Measurements from ENCODE around the gene FAM47E. TPM values are rescaled to one million over a fixed set of nuclear protein-coding genes. Genes with fewer than 3 reads are reported as not detected.

The FAM47E gene
- 1.1 TPM for total RNA-seq
- 2.8 TPM for polyA plus RNA-seq
- long read RNA-seq, donor 1 = 0 reads
- long read RNA-seq, donor 2 = 0 reads
- long read RNA-seq, donor 3 = 0 reads
- long read RNA-seq, donor 4 = 0 reads
- long read RNA-seq, donor 5 = 0 reads
- long read RNA-seq, donor 6 = 0 reads
- long read RNA-seq, donor 7 = 0 reads
- long read RNA-seq, donor 8, partial matches to known transcripts = 0 of 1 reads
- long read RNA-seq, donor 8, other reads (novel, unspliced or antisense) = 0 of 1 reads
- long read RNA-seq, donor 9 = 0 reads
- long read RNA-seq, donor 10 = 0 reads

DNA sequence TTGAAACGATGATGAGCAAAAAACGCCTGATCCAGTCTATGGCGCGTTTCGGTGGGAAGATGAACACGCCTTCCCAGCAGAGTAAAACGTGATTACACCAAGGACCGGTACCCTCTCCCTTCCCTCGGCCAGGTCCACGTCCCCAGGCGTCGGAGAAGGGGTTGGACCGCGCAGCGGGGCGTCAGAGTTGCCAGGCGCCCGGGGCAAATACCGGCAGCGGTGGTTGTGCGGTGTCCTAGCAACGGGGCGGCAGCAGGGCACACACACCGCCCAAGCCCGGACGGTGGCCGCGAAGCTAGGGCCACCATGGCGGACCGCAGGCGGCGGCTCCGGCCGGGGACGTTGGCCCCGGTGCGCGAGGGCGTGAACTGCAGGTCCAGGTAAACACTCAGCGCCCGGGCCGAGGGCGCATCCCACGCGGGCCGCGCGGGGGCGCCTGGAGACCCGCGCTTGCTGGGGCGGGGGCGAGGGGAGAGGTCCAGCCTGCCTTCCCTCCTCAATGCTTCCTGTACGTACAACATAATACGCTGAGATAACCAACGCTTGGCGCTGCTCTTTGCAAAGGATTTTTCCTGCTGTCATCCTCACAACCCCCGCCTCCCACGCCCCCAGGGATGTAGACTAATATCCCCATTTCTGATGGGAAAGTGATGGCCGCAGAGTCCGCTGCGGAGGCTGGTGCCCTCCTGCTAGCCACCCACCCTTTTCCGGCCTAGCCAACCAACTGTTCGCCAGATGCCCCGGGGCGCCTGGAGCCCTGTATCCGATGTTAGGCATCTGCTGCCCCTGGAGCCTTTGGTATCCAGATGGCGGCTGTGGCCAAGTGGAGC, at the start of gene FAM47E:
TSS of gene FAM47E (plus strand) at position 281 of the 830 bp plus-strand sequence. CDS start at position 307, 26 bp downstream.
- H3K27ac ChIP-seq (ENCODE audit: low read depth in 1 of 2, low read length in 1 of 2) = no peak within 1 kb of the TSS
- WGBS = 12% methylated on average over 68 of the region's 68 CpGs

GRCh38 chr4:76203541-76203940, 48.0 kb upstream of the FAM47E start:
- Histone ChIP-seq H3K4me1 (ENCODE audit: control insufficient read depth in 2 of 2, insufficient read depth in 2 of 2, low read length in 2 of 2) (peaks cover 14 to 29% of the 10 kb centered on the region in 2 donors), H3K27ac (ENCODE audit: low read depth in 1 of 2, low read length in 1 of 2) (no peak overlapping the region), H3K27me3 (ENCODE audit: control insufficient read depth in 2 of 2, insufficient read depth in 1 of 2, low read length in 1 of 2) (no peaks in the 10 kb centered on the region), H3K36me3 (ENCODE audit: control insufficient read depth in 2 of 2, insufficient read depth in 2 of 2, low read length in 1 of 2) (no peaks in the 10 kb centered on the region), H3K9me3 (ENCODE audit: control insufficient read depth in 2 of 2, insufficient read depth in 1 of 2, low read length in 1 of 2) (no peaks in the 10 kb centered on the region), H3K4me3 (ENCODE audit: low read length in 2 of 2) (no peak overlapping the region)
- no peak for DNase-seq (ENCODE audit: low read depth in 6 of 9, low spot score in 9 of 9)
- WGBS = 98% methylated on average over 4 of the region's 4 CpGs

More for the DNA sequence above, at the start of gene FAM47E:
- Histone ChIP-seq H3K27me3 (ENCODE audit: control insufficient read depth in 2 of 2, insufficient read depth in 1 of 2, low read length in 1 of 2) (peaks cover 2 to 25% of the 10 kb centered on the region in 2 donors), H3K36me3 (ENCODE audit: control insufficient read depth in 2 of 2, insufficient read depth in 2 of 2, low read length in 1 of 2) (no peaks in the 10 kb centered on the region), H3K9me3 (ENCODE audit: control insufficient read depth in 2 of 2, insufficient read depth in 1 of 2, low read length in 1 of 2) (no peaks in the 10 kb centered on the region), H3K4me1 (ENCODE audit: control insufficient read depth in 2 of 2, insufficient read depth in 2 of 2, low read length in 2 of 2) (peaks cover 0 to 14% of the 10 kb centered on the region in 2 donors), H3K4me3 (ENCODE audit: low read length in 2 of 2) (peak within 1 kb of the TSS; percentile 31 to 53)
- peak in 6 of 9 donors; percentile 3 to 44 (median 16) for DNase-seq (ENCODE audit: low read depth in 6 of 9, low spot score in 9 of 9)

DNA sequence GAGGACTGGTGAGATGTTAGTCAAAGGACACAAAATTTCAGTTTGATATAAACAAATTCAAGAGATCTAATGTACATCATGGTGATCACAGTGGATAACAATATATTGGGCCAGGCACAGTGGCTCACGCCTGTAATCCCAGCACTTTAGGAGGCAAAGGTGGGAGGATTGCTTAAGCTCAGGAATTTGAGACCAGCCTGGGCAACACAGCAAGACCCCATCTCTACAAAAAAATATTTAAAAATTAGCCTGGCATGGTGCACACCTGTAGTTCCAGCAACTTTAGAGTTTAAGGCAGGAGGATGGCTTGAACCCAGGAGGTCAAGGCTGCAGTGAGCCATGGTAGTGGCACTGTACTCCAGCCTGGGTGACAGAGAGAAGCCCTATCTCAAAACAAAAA, 46.6 kb upstream of the FAM47E start:
- 100% methylated on average over 1 of the region's 1 CpG for WGBS
- peaks cover 6 to 19% of the 10 kb centered on the region in 2 donors for H3K4me1 ChIP-seq (ENCODE audit: control insufficient read depth in 2 of 2, insufficient read depth in 2 of 2, low read length in 2 of 2)
- H3K4me3 ChIP-seq (ENCODE audit: low read length in 2 of 2) = no peak overlapping the region
- no peak overlapping the region for H3K27ac ChIP-seq (ENCODE audit: low read depth in 1 of 2, low read length in 1 of 2)
- no peaks in the 10 kb centered on the region for H3K9me3 ChIP-seq (ENCODE audit: control insufficient read depth in 2 of 2, insufficient read depth in 1 of 2, low read length in 1 of 2)
- no peaks in the 10 kb centered on the region for H3K36me3 ChIP-seq (ENCODE audit: control insufficient read depth in 2 of 2, insufficient read depth in 2 of 2, low read length in 1 of 2)
- no peak for DNase-seq (ENCODE audit: low read depth in 6 of 9, low spot score in 9 of 9)
- H3K27me3 ChIP-seq (ENCODE audit: control insufficient read depth in 2 of 2, insufficient read depth in 1 of 2, low read length in 1 of 2) = no peaks in the 10 kb centered on the region

DNA sequence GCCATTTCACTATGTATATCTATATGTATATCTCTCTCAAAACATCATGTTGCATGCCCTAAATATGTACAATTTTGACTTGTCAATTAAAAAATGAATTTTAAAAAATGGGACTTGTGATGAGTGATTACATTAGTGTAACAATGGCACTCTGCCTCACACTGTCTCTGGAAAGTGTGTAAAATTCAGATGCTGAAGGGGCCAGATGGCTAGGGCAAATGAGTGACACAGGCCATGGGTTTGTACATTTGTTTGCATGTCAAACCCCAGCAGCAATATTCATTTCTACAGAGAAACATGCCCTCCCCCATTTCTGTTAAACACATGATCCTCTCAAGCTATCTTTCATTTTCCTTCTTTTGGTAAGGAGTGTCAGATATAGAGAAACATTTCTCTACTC, 46.0 kb upstream of the FAM47E start:
- DNase-seq (ENCODE audit: low read depth in 6 of 9, low spot score in 9 of 9) = no peak
- H3K27ac ChIP-seq (ENCODE audit: low read depth in 1 of 2, low read length in 1 of 2) = no peak overlapping the region
- no peaks in the 10 kb centered on the region for H3K27me3 ChIP-seq (ENCODE audit: control insufficient read depth in 2 of 2, insufficient read depth in 1 of 2, low read length in 1 of 2)
- H3K36me3 ChIP-seq (ENCODE audit: control insufficient read depth in 2 of 2, insufficient read depth in 2 of 2, low read length in 1 of 2) = no peaks in the 10 kb centered on the region
- H3K9me3 ChIP-seq (ENCODE audit: control insufficient read depth in 2 of 2, insufficient read depth in 1 of 2, low read length in 1 of 2) = no peaks in the 10 kb centered on the region
- peaks cover 5 to 15% of the 10 kb centered on the region in 2 donors for H3K4me1 ChIP-seq (ENCODE audit: control insufficient read depth in 2 of 2, insufficient read depth in 2 of 2, low read length in 2 of 2)
- H3K4me3 ChIP-seq (ENCODE audit: low read length in 2 of 2) = no peak overlapping the region

- WGBS = 95% methylated on average over 7 of the region's 7 CpGs
- Histone ChIP-seq H3K36me3 (ENCODE audit: control insufficient read depth in 2 of 2, insufficient read depth in 2 of 2, low read length in 1 of 2) (no peaks in the 10 kb centered on the region), H3K4me3 (ENCODE audit: low read length in 2 of 2) (no peak overlapping the region), H3K9me3 (ENCODE audit: control insufficient read depth in 2 of 2, insufficient read depth in 1 of 2, low read length in 1 of 2) (no peaks in the 10 kb centered on the region), H3K27ac (ENCODE audit: low read depth in 1 of 2, low read length in 1 of 2) (no peak overlapping the region), H3K27me3 (ENCODE audit: control insufficient read depth in 2 of 2, insufficient read depth in 1 of 2, low read length in 1 of 2) (no peaks in the 10 kb centered on the region), H3K4me1 (ENCODE audit: control insufficient read depth in 2 of 2, insufficient read depth in 2 of 2, low read length in 2 of 2) (peaks cover 5 to 7% of the 10 kb centered on the region in 2 donors)
- DNase-seq (ENCODE audit: low read depth in 6 of 9, low spot score in 9 of 9) = no peak
Measured at GRCh38 chr4:76206222-76206942, 45.1 kb upstream of the FAM47E start.

- no peak overlapping the region for H3K27ac ChIP-seq (ENCODE audit: low read depth in 1 of 2, low read length in 1 of 2)
- H3K4me3 ChIP-seq (ENCODE audit: low read length in 2 of 2) = no peak overlapping the region
- no peaks in the 10 kb centered on the region for H3K9me3 ChIP-seq (ENCODE audit: control insufficient read depth in 2 of 2, insufficient read depth in 1 of 2, low read length in 1 of 2)
- no peaks in the 10 kb centered on the region for H3K36me3 ChIP-seq (ENCODE audit: control insufficient read depth in 2 of 2, insufficient read depth in 2 of 2, low read length in 1 of 2)
- no peak for DNase-seq (ENCODE audit: low read depth in 6 of 9, low spot score in 9 of 9)
- H3K4me1 ChIP-seq (ENCODE audit: control insufficient read depth in 2 of 2, insufficient read depth in 2 of 2, low read length in 2 of 2) = peaks cover 7 to 14% of the 10 kb centered on the region in 2 donors
- peaks cover 0 to 7% of the 10 kb centered on the region in 2 donors for H3K27me3 ChIP-seq (ENCODE audit: control insufficient read depth in 2 of 2, insufficient read depth in 1 of 2, low read length in 1 of 2)
Measured at GRCh38 chr4:76207549-76207948, 44.0 kb upstream of the FAM47E start.

DNA sequence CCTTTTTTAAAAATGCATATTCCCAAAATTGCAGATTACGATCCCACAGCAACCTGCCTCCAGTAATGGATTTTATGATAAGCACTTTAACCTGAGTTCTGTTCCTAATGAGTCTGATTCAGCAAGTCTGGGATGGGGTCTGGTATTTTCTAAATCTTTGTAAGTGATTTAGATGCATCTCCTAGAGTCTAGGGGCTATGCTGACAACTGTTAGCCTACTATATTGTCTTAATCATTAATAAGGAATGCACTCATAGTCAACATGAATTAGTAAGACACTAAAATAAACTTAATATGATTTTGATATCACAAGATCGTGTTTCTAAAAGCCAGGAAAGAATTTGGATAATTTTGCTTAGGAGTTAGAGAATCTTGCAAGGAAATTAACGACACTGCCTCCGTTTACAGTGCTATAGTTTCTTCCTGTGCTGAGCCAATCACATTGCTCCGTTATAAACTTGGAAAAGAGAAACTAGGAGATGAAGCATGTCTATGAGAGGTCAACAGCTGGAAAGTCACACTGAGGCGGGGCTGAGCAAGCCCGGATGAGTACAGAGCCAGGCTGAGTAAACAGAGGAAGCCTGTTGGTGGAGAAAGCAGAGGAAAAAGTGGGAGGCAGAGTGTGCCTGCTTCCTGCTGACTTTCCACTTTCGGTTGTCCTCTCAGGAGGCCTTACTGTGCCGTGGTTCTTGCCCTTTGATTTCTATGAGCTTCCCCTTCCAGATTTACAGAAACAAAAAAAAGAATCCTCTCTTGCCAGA, 43.3 kb upstream of the FAM47E start:
- H3K9me3 ChIP-seq (ENCODE audit: control insufficient read depth in 2 of 2, insufficient read depth in 1 of 2, low read length in 1 of 2) = no peaks in the 10 kb centered on the region
- DNase-seq (ENCODE audit: low read depth in 6 of 9, low spot score in 9 of 9) = no peak
- 31% methylated on average over 9 of the region's 9 CpGs for WGBS
- no peaks in the 10 kb centered on the region for H3K36me3 ChIP-seq (ENCODE audit: control insufficient read depth in 2 of 2, insufficient read depth in 2 of 2, low read length in 1 of 2)
- peaks cover 0 to 8% of the 10 kb centered on the region in 2 donors for H3K27me3 ChIP-seq (ENCODE audit: control insufficient read depth in 2 of 2, insufficient read depth in 1 of 2, low read length in 1 of 2)
- H3K27ac ChIP-seq (ENCODE audit: low read depth in 1 of 2, low read length in 1 of 2) = peak overlapping the region; percentile 42 to 66
- H3K4me1 ChIP-seq (ENCODE audit: control insufficient read depth in 2 of 2, insufficient read depth in 2 of 2, low read length in 2 of 2) = peaks cover 13 to 21% of the 10 kb centered on the region in 2 donors
- H3K4me3 ChIP-seq (ENCODE audit: low read length in 2 of 2) = no peak overlapping the region

GRCh38 chr4:76209881-76210280, 41.6 kb upstream of the FAM47E start:
- Histone ChIP-seq H3K4me3 (ENCODE audit: low read length in 2 of 2) (no peak overlapping the region), H3K36me3 (ENCODE audit: control insufficient read depth in 2 of 2, insufficient read depth in 2 of 2, low read length in 1 of 2) (no peaks in the 10 kb centered on the region), H3K4me1 (ENCODE audit: control insufficient read depth in 2 of 2, insufficient read depth in 2 of 2, low read length in 2 of 2) (peaks cover 24 to 33% of the 10 kb centered on the region in 2 donors), H3K9me3 (ENCODE audit: control insufficient read depth in 2 of 2, insufficient read depth in 1 of 2, low read length in 1 of 2) (peaks cover 0 to 2% of the 10 kb centered on the region in 2 donors), H3K27ac (ENCODE audit: low read depth in 1 of 2, low read length in 1 of 2) (no peak overlapping the region), H3K27me3 (ENCODE audit: control insufficient read depth in 2 of 2, insufficient read depth in 1 of 2, low read length in 1 of 2) (peaks cover 2 to 21% of the 10 kb centered on the region in 2 donors)
- 78% methylated on average over 4 of the region's 4 CpGs for WGBS
- no peak for DNase-seq (ENCODE audit: low read depth in 6 of 9, low spot score in 9 of 9)

All from thymus (tissue), 14 donors.